NCI-H1105 (cell line): ENCODE data around the gene ABI3BP.

Experiments used
- DNase-seq: peaks from one replicate; lab custom pipeline; 2025; lab: John Stamatoyannopoulos, UW

Gene ABI3BP

DNA sequence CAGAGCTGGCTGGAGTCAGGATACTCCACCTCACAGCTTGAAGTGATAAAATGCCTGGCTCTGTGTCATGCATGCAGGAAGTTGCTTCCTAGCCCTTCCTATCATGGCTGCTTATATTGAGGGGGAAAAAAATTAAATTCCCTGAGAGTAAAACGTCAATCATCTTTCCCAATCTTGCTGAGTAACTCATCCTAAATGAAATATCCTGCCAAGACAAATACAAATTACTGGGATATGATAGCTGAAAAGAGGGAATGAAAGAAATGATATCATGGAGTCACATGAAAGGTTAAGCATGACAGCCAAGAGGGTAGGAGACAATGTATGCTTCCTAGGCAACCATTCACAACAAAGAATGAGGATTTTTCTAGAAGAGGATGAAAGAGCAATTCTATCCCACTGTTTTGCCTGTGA lies 110.6 kb downstream of the ABI3BP start:
- no peak for DNase-seq

GRCh38 chr3:100880845-100881244 lies 112.4 kb downstream of the ABI3BP start:
- DNase-seq: no peak

- DNase-seq: no peak
These were observed 113.1 kb downstream of the ABI3BP start for GRCh38 chr3:100880072-100880471.

DNA sequence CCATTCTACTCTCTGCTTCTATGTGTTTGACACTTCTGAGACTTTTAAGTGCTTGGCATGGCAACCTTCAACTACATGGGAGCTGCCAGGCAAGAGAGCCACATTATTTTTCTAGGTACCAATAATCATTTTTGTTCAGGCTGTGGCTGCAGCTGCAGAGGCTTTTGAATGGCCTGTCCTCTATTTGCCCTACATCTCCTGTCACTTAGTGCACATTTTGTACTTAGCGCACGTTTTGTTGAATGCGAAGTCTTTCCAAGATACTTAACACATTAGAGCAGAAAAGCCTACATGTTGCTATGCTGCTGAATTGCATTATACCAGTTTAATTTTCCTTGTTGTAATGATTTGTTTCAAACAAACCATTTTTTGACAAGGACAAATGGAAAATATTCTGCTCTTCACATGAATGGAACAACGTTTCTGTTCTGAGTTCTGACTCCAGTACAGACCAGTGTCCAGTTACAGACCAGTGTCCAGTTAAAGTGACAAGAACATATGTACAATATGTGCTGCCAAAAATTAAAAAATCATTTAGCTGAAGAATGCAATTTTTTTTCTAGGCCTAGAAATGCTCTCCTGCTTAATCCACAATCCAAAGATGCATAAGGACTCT lies 113.9 kb downstream of the ABI3BP start:
- DNase-seq: no peak

DNA sequence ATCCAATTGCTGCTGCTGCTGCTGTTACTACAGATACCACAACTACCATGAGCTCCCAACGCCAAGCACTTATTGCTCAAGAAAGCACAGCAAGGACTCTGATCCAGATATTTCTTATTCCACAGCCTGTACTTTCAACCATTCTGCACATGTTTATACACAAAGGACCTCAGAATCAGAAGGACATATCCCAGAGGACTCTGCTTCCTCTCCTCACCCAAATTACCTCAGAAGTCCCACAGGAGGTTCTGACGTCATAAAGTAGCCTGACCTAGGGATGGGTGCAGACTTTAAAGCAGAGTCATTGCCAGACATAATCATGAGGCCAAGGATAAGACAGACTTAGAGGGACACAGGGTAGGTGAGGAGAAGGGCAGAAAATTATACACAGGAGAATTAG lies 115.9 kb downstream of the ABI3BP start:
- no peak for DNase-seq

- DNase-seq: peak; percentile 72
These were observed 118.0 kb downstream of the ABI3BP start for GRCh38 chr3:100875239-100875638.

DNA sequence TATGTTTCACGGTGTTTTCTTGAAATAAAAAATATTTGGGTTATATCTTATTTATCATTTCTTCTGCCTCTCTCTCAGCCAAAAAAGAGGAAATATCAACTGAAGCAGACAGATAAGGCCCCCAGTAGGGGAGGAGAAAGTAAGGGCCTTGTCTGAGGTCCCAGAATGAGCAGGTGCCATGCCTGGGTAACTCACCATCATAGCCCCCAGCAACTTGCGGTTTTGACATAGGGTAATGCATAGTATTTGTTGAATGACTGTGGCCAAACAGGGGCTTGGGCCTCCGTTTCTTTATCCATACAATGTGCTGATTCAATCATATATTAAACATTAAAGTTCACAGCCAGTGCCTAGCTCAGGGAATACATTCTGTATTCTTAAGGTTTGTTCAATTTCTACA lies 119.6 kb downstream of the ABI3BP start:
- DNase-seq: no peak

- DNase-seq: no peak
These were observed 121.9 kb downstream of the ABI3BP start for GRCh38 chr3:100871306-100871705.

GRCh38 chr3:100869787-100870186 lies 123.4 kb downstream of the ABI3BP start:
- no peak for DNase-seq

DNA sequence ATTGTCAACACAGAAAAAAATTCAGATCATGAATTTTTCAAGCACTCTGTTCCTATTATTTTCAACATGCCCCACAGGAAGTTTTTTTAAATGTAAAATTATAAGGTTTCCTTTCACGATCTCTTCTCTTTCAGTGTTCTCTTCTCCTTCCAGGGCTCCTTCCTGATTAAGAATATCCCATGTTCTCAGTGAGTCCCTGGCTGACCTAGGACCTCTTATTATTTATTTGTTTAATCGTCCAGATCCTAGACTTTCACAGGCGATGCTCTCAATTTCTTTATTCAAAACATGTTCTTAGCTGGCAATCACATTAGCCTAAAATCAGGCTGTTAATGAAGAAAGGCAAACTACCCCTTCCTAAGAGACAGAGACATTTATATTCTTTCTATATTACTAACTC lies 124.3 kb downstream of the ABI3BP start:
- no peak for DNase-seq

DNA sequence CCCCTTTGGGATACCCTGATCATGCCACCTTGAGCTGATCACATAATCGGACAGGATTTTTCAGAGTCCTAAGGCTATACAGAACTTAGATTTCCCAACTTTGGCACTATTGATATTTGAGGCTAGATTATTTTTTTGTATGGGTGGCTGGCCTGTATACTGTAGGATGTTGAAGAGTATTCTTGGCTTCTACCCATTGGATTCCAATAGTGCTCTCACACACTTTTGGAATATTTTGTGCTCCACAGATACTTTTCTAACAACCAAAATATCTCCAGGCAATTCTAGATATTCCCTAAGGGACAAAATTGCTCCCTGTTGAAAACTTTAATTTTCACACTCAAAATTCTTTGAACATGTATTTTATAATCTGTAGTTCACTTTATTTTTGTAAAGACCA lies 125.1 kb downstream of the ABI3BP start:
- no peak for DNase-seq

GRCh38 chr3:100865442-100865841 lies 127.8 kb downstream of the ABI3BP start:
- no peak for DNase-seq

DNA sequence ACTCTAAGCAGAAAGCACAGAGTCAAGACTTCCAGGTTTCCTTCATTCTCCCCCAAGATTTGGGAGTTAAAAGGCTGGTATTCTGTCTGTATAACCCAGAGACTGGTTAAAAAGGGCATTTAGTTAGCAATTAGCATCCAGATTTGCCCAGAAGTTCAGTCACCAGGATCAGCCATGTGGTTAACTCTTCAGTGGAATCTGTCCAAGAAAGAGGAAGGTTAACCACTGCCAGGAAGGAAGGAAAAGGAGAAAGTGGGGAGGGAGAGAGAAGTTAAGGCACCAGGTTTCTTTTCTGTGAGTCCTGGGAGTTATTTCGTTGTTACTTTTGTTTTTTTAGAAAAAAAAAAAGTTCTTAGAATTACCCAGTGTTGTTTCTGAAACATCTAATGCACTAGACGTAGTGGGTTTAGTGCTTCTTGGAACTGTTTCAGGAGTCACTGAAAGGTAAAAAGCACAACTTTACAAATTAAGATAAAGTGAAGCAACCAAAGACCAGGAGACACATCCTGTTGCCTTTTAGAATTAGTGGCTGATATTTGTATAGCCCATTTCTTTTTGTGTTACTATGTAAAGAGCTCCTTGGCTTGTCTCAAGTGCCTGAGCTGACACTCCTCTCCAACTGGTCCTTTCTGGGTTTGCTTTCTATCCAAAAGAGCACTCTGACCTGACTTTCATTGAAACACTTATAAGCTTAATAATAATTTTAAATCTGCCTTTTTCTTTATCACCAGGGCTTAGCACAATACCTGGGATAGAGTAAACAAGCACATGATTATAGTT lies 128.6 kb downstream of the ABI3BP start:
- no peak for DNase-seq

DNA sequence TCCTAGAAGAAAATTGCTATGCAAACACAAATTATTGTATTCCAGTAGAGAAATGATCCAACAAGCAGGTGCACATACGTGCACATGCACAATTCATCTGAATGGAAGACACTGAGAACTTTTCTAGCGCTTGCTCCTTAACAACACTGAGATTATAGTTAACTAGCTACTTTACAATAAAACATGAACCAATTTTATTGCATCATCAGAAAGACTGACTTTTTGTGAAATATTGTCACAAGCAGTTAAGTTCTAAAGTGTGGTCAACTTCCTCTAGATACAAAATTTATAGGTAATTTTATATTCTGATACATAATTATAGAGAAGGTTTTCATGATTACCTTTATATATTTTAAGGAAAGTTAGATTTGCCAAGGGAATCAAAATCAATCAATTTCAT lies 135.4 kb downstream of the ABI3BP start:
- DNase-seq: no peak

DNA sequence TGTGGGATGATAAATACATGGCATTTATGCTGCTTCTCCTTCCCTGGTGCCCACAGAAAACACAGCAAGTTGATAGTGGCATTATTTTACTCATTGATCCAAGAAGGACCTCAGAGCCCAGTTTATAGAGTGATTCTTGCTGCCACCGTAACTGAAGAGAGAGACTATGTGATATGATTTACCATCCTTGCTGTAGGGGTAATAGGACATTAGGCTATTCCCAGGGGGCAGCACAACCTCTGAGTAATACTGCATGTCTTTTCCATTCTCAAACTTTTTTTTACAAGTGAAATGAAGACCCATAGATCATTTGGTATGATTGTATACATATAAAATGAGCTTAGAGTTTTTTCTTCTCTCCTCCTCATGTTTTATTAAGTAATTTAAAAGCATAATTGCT lies 136.4 kb downstream of the ABI3BP start:
- DNase-seq: no peak

- no peak for DNase-seq
These were observed 140.4 kb downstream of the ABI3BP start for GRCh38 chr3:100852840-100853239.

- DNase-seq: no peak
These were observed 142.5 kb downstream of the ABI3BP start for GRCh38 chr3:100850701-100851100.

DNA sequence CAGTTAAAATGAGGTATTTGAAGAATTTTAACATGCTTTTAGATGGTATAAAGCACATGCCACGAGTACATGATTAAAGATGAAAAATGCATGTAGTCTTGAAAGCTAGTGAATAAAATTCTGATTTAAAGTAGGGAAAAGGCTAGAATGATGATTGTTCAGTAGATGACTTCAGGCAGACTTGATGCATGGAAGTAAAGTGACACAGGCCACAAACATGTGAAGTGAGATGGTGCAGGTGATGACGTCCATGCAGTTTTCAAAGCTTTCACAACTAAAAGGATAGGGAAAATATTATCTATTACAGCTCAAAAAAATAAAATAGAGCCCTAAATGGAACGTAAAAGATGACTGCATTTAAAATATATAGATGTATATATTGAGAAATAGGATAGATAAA lies 143.1 kb downstream of the ABI3BP start:
- DNase-seq: no peak

DNA sequence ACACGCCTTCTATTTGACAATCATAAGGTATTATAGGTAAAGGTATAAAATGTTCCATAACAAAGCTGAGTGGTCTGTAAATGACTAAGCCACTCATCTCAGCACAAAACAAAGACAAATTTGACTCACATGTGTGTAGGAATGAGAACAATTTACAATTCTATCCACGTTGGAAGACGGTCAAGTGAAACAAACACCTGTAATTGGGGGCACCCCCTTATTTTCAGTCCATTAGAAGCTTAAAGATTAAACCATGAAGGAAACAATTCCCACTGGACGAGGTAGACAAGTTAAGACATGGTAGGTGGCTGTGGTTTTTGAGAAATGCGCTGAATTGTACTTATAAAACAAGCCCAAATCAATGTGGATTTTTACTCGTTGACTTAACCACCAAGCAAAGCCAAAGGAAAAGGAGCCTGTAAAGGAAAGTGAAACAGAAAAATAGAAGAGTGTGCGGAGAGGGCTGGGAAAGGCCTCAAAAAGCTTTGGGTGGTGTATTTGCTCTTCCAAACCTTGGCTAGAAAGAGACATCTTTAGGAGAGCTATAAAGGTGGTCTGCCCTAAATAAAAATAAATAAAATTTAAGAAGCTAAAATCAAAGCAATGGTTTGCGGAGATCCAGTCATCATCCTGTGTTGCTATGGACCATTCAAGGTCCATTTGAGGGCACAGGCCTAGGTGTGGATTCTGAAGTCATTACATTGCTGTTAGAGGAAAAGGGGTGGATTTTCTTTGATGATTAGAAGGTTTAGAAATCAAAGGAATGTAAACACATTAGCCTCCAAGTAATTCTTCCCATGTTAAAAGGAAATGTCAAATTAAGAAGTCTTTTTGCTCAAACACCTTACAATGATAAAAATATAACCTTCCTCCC lies 148.9 kb downstream of the ABI3BP start:
- DNase-seq: no peak

GRCh38 chr3:100838157-100838556 lies 155.1 kb downstream of the ABI3BP start:
- no peak for DNase-seq

DNA sequence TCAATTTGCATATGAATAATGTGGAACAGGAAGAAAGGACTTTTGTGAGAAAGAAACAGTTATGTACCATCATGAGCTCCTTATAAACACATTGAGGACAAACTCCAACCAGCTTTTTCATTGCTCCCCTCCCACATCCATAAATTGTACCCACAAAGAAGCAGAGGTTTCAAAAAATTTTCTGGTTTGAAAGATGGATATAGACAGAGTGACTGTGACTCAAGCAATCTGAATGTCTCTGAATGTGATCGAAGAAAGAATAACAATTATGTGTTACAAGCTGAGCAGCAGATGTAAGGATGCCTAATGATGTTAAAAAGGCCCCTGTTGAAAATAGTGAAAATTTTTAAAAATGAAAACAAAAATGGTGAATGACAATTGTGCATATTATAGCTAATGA lies 156.6 kb downstream of the ABI3BP start:
- no peak for DNase-seq

DNA sequence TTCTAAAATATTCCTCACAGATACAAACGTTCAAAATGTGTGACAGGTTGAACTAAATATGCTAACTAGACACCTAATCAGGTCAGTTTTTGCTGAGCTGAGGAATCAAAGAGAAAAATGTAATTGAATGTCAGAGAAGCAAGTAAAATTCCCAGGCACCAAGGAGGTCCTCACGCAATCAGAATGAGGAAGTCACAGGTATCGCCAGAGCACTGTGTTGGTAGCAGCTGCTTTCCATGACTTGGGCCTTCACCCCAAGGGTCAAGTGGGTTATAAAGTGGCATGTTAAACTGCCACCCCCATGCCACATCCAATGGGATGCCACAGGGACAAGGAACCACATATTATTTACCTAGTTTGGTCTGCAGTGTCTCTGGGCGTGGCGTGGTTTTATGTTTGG lies 158.9 kb downstream of the ABI3BP start:
- DNase-seq: no peak

DNA sequence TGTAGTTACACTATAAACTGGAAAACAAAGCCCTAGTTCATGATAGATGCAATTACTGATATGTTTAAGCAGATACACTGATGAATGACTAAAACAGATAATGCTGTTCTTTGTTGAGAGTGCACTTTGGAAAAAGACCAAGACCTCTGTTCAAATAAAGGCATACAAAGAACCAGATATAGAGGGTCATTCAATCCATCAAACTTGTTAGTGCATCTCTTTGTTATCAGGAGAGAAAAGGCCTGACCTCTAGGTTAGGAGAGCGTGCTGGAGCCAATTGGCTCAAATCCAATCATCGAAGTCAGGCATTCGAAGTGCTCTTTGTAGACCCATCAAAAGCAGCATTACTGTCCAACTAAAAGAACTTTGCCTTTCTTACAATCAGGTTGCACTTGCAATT lies 159.7 kb downstream of the ABI3BP start:
- peak; percentile 40 for DNase-seq
